OCI-LY1 (cell line): ENCODE results near the gene ACSF2.
"Not testable (repeated sequence)": the region's sequence is repeated elsewhere in the genome, so short reads cannot be mapped to it uniquely, and the experiment has no call there.

Experiments used
- CTCF ChIP-seq: fragments of 200-600 bp; sonication (generic), shearing (Covaris generic); IDR thresholded peaks from 2 replicates; pipeline ENCODE4 v1.5.1; 2017; ENCODE audit warnings: mild to moderate bottlenecking, antibody characterized with exemption, low read length, moderate library complexity, mixed read lengths
- EZH2 ChIP-seq: fragments of 200-600 bp; sonication (generic), shearing (Covaris generic); IDR thresholded peaks from 2 replicates; pipeline ENCODE4 v1.8.0; 2017; ENCODE audit warnings: borderline replicate concordance, mixed run types, mild to moderate bottlenecking, antibody characterized with exemption, low read length, moderate library complexity, mixed read lengths

- not testable (repeated sequence) for TF ChIP-seq EZH2, CTCF
These were observed 27.3 kb upstream of the ACSF2 start for GRCh38 chr17:50398672-50399071.
